Keratinocyte (primary cell): ENCODE results near the gene AP1S3. TPM values are rescaled to one million over a fixed set of nuclear protein-coding genes. Genes with fewer than 3 reads are reported as not detected.
A peak's percentile ranks its signal among the peaks of the same experiment; 100 is the strongest.

Experiments
- DNase-seq: peaks from one replicate; pipeline ENCODE4 v3.0.0-alpha.2; 2011; ENCODE audit warnings: low read depth, missing footprints, low spot score
- FAIRE-seq: peaks from 2 replicates; lab custom pipeline; 2011; peaks lifted over from hg19 to GRCh38; lab: Jason Lieb, UNC
- H2AFZ ChIP-seq: 2 replicates; pipeline ENCODE4 v1.6.0; 2012; ENCODE audit warnings: low read length, control low read depth, inconsistent platforms; ENCODE audit not compliant: control insufficient read depth
- H3K27ac ChIP-seq: 2 replicates; pipeline ENCODE4 v1.5.1; 2011; ENCODE audit warnings: low read length; ENCODE audit not compliant: control insufficient read depth, insufficient read depth
- H3K27me3 ChIP-seq: 3 replicates; pipeline ENCODE4 v1.6.0; 2011; ENCODE audit warnings: low read length; ENCODE audit not compliant: control insufficient read depth, insufficient read depth; ENCODE audit errors: extremely low read depth
- H3K36me3 ChIP-seq, 2 experiments: 2 replicates in 1 of 2; 3 replicates in 1 of 2; pipeline ENCODE4 v1.5.1; 2011; ENCODE audit warnings: low read length in 2 of 2, mild to moderate bottlenecking in 1 of 2; ENCODE audit not compliant: control insufficient read depth in 2 of 2, insufficient read depth in 2 of 2; ENCODE audit errors: extremely low read depth in 1 of 2
- H3K4me1 ChIP-seq: 3 replicates; pipeline ENCODE4 v1.5.1; 2011; ENCODE audit warnings: low read length; ENCODE audit not compliant: control insufficient read depth, insufficient read depth; ENCODE audit errors: extremely low read depth
- H3K4me2 ChIP-seq: 3 replicates; pipeline ENCODE4 v1.6.0; 2011; ENCODE audit warnings: low read depth, low read length; ENCODE audit not compliant: control insufficient read depth, insufficient read depth; ENCODE audit errors: extremely low read depth
- H3K4me3 ChIP-seq, 3 experiments: fragments of 200-600 bp in 1 of 3; sonication (generic) in 1 of 3; 2 replicates in 2 of 3; 3 replicates in 1 of 3; pipeline ENCODE4 v1.5.1; 2011 to 2016; ENCODE audit warnings: low read length in 3 of 3, mild to moderate bottlenecking in 3 of 3, control low read depth in 2 of 3, inconsistent platforms in 1 of 3, low read depth in 1 of 3, mixed read lengths in 1 of 3, mixed run types in 1 of 3, moderate library complexity in 1 of 3; ENCODE audit not compliant: control insufficient read depth in 2 of 3, insufficient read depth in 2 of 3; ENCODE audit errors: extremely low read depth in 1 of 3
- H3K79me2 ChIP-seq: 2 replicates; pipeline ENCODE4 v1.6.0; 2012; ENCODE audit warnings: low read length; ENCODE audit not compliant: control insufficient read depth, insufficient read depth
- H3K9ac ChIP-seq: 3 replicates; pipeline ENCODE4 v1.6.0; 2011; ENCODE audit warnings: low read length; ENCODE audit not compliant: control insufficient read depth, insufficient read depth; ENCODE audit errors: extremely low read depth
- H3K9me1 ChIP-seq: 3 replicates; pipeline ENCODE4 v1.6.0; 2011; ENCODE audit warnings: low read length; ENCODE audit not compliant: control insufficient read depth, insufficient read depth; ENCODE audit errors: extremely low read depth
- H3K9me3 ChIP-seq: 2 replicates; pipeline ENCODE4 v1.5.1; 2012; ENCODE audit warnings: low read depth, low read length; ENCODE audit not compliant: control insufficient read depth
- H4K20me1 ChIP-seq: 3 replicates; pipeline ENCODE4 v1.6.0; 2011; ENCODE audit warnings: low read length; ENCODE audit not compliant: control insufficient read depth, insufficient read depth; ENCODE audit errors: extremely low read depth
- EZH2 ChIP-seq: IDR thresholded peaks from one replicate; pipeline ENCODE4 v1.6.1; 2012; ENCODE audit warnings: inconsistent platforms, mild to moderate bottlenecking, low read length, moderate library complexity
- dilution Hi-C: fragments of 300-500 bp; cut with MboI; formaldehyde crosslinking; loops from one replicate; pipeline ENCODE4 v1.7.0; 2020; ENCODE audit warnings: low sequenced_read_pairs; ENCODE audit not compliant: extremely low pct_ligation_motif_present
- polyA plus RNA-seq, 5 experiments: library from polyadenylated mRNA; depleted of rRNA in 3 of 5; stranded (reverse) in 3 of 5; stranded (forward) in 1 of 5; unstranded in 1 of 5; fragments of >200 nt; gene quantifications; 1 replicate in 1 of 5; 2 replicates in 3 of 5; 3 replicates in 1 of 5; pipeline versions ENCODE4 v1.2.1 to v1.2.3, GENCODE V29; 2011 to 2012; ENCODE audit warnings: missing spikeins in 2 of 5, low read depth in 1 of 5, low replicate concordance in 1 of 5
- TF ChIP-seq, protein P1 (sequence below), 3 experiments: IDR thresholded peaks in 1 of 3; conservative IDR thresholded peaks in 1 of 3; optimal IDR thresholded peaks in 1 of 3; 2 replicates in 2 of 3; 3 replicates in 1 of 3; pipeline versions ENCODE3 to v1.5.1; 2011; ENCODE audit warnings: low read length in 3 of 3, mild to moderate bottlenecking in 3 of 3, moderate library complexity in 2 of 3, control low read depth in 1 of 3, inconsistent platforms in 1 of 3; ENCODE audit not compliant: insufficient read depth in 2 of 3; ENCODE audit errors: extremely low read depth in 1 of 3

AP1S3 gene
- polyA plus RNA-seq, 1 donor (not counting 4 experiments of a cell fraction or from before 2014, with no cell fraction given) = 33.7 TPM

DNA sequence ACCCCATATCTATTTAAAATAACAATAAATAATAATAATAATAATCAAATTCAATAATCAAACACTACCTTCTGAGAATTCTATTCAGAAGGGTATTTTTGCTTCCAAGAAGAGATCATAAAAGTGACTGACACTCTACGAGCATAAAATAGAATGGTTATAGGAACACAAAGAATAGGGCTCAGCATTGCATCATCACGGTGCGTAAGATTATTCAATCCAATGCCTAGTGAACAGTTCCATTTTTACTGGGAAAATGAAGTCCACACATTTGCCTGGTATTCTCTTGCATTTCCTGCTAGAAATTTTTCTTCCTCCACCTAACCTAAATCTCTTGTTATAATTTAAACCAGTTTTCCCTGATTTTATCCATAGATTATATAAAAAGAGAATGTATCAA lies 55.8 kb downstream of the AP1S3 start:
- no peaks in the 10 kb centered on the region for H3K27me3 ChIP-seq
- H3K4me3 ChIP-seq = no peak overlapping the region
- FAIRE-seq (no peak), DNase-seq (no peak)
- H3K79me2 ChIP-seq = peaks cover 7% of the 10 kb centered on the region
- no peak overlapping the region for H3K9ac ChIP-seq
- H2AFZ ChIP-seq = no peak overlapping the region
- peaks cover 11% of the 10 kb centered on the region for H3K4me1 ChIP-seq
- no peaks in the 10 kb centered on the region for H4K20me1 ChIP-seq
- TF ChIP-seq, protein P1, sequence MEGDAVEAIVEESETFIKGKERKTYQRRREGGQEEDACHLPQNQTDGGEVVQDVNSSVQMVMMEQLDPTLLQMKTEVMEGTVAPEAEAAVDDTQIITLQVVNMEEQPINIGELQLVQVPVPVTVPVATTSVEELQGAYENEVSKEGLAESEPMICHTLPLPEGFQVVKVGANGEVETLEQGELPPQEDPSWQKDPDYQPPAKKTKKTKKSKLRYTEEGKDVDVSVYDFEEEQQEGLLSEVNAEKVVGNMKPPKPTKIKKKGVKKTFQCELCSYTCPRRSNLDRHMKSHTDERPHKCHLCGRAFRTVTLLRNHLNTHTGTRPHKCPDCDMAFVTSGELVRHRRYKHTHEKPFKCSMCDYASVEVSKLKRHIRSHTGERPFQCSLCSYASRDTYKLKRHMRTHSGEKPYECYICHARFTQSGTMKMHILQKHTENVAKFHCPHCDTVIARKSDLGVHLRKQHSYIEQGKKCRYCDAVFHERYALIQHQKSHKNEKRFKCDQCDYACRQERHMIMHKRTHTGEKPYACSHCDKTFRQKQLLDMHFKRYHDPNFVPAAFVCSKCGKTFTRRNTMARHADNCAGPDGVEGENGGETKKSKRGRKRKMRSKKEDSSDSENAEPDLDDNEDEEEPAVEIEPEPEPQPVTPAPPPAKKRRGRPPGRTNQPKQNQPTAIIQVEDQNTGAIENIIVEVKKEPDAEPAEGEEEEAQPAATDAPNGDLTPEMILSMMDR (optimal IDR thresholded peaks at IDR 0.05 in 1 of 3, IDR thresholded peaks at IDR 0.05 in 1 of 3, conservative IDR thresholded peaks at IDR 0.05 in 1 of 3; ENCODE audit: extremely low read depth in 1 of 3, insufficient read depth in 2 of 3, low read length in 3 of 3) = no peak
- no peak for TF ChIP-seq EZH2
- H3K4me2 ChIP-seq = no peak overlapping the region
- H3K9me1 ChIP-seq = no peaks in the 10 kb centered on the region
- H3K27ac ChIP-seq = no peak overlapping the region
- no peaks in the 10 kb centered on the region for H3K9me3 ChIP-seq
- no peaks in the 10 kb centered on the region for H3K36me3 ChIP-seq
- dilution Hi-C loops = no loop called here

DNA sequence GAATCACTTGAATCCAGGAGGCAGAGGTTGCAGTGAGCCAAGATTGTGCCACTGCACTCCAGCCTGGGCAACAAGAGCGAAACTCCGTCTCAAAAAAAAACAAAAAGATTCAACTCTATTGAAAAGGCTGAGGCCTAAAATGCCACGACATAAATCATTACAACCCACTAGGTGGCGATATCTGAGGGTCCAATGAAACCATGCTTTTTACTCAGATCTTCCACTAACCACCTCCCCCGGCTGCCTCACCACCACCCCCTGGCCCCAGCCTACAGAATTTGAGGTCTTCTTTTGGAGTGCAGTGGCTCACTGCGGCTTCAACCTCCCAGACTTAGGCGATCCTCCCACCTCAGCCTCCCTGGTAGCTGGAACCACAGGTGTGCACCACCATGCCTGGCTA lies 57.5 kb downstream of the AP1S3 start:
- H2AFZ ChIP-seq = no peak overlapping the region
- H3K9me3 ChIP-seq = no peaks in the 10 kb centered on the region
- H3K27me3 ChIP-seq = no peaks in the 10 kb centered on the region
- no peak overlapping the region for H3K4me2 ChIP-seq
- peaks cover 4% of the 10 kb centered on the region for H3K79me2 ChIP-seq
- TF ChIP-seq EZH2 = no peak
- TF ChIP-seq, protein P1 (optimal IDR thresholded peaks at IDR 0.05 in 1 of 3, IDR thresholded peaks at IDR 0.05 in 1 of 3, conservative IDR thresholded peaks at IDR 0.05 in 1 of 3; ENCODE audit: extremely low read depth in 1 of 3, insufficient read depth in 2 of 3, low read length in 3 of 3) = peak; percentile 18 to 55 (median 44)
- H3K9ac ChIP-seq = no peak overlapping the region
- H4K20me1 ChIP-seq = no peaks in the 10 kb centered on the region
- no peaks in the 10 kb centered on the region for H3K9me1 ChIP-seq
- FAIRE-seq (no peak), DNase-seq (no peak)
- H3K4me1 ChIP-seq = peaks cover 5% of the 10 kb centered on the region
- dilution Hi-C loops = no loop called here
- no peak overlapping the region for H3K27ac ChIP-seq
- peaks cover 2 to 9% of the 10 kb centered on the region in 2 experiments for H3K36me3 ChIP-seq
- no peak overlapping the region for H3K4me3 ChIP-seq
